Subcutaneous abdominal adipose tissue (tissue), 5 donors: ENCODE measurements around the gene MRPL55.

Experiments
- H3K27ac ChIP-seq: one replicate; pipeline ENCODE4 v1.7.0; 2013; ENCODE audit warnings: low read depth, mild to moderate bottlenecking, inconsistent platforms, low read length, moderate library complexity
- H3K27me3 ChIP-seq, 5 donors: one replicate each; pipeline ENCODE4 v1.7.0; 2013; ENCODE audit warnings: low read length in 5 of 5, inconsistent platforms in 1 of 5; ENCODE audit not compliant: control insufficient read depth in 5 of 5, insufficient read depth in 4 of 5
- H3K36me3 ChIP-seq, 5 donors: one replicate each; pipeline ENCODE4 v1.7.0; 2013; ENCODE audit warnings: low read length in 5 of 5; ENCODE audit not compliant: control insufficient read depth in 5 of 5, insufficient read depth in 5 of 5
- H3K4me1 ChIP-seq, 5 donors: one replicate each; pipeline ENCODE4 v1.7.0; 2013; ENCODE audit warnings: low read length in 5 of 5, mild to moderate bottlenecking in 3 of 5, moderate library complexity in 1 of 5; ENCODE audit not compliant: control insufficient read depth in 5 of 5, insufficient read depth in 5 of 5
- H3K4me3 ChIP-seq, 5 donors: one replicate each; pipeline ENCODE4 v1.7.0; 2013; ENCODE audit warnings: low read length in 5 of 5, low read depth in 1 of 5
- H3K9ac ChIP-seq, 5 donors: one replicate each; pipeline ENCODE4 v1.7.0; 2013; ENCODE audit warnings: low read length in 5 of 5, mild to moderate bottlenecking in 4 of 5, moderate library complexity in 3 of 5
- H3K9me3 ChIP-seq, 5 donors: one replicate each; pipeline ENCODE4 v1.7.0; 2013; ENCODE audit warnings: low read length in 5 of 5; ENCODE audit not compliant: control insufficient read depth in 5 of 5
- donor health status: healthy.
- donor health status: healthy.
- donor health status: healthy.
- donor health status: healthy.
- donor health status: healthy.

MRPL55 gene

GRCh38 chr1:228095938-228096337 lies 13.2 kb downstream of the MRPL55 start:
- Histone ChIP-seq H3K9me3 (peaks cover 3 to 12% (median 8%) of the 10 kb centered on the region in 5 donors), H3K27me3 (no peaks in the 10 kb centered on the region), H3K27ac (no peak overlapping the region), H3K36me3 (peaks cover 0 to 58% (median 53%) of the 10 kb centered on the region in 5 donors), H3K4me1 (peaks cover 5 to 40% (median 37%) of the 10 kb centered on the region in 5 donors), H3K9ac (no peak overlapping the region), H3K4me3 (no peak overlapping the region)

- Histone ChIP-seq H3K4me3 (no peak overlapping the region), H3K27me3 (no peaks in the 10 kb centered on the region), H3K36me3 (peaks cover 0 to 51% (median 48%) of the 10 kb centered on the region in 5 donors), H3K9ac (no peak overlapping the region), H3K27ac (no peak overlapping the region), H3K4me1 (peaks cover 12 to 48% (median 45%) of the 10 kb centered on the region in 5 donors), H3K9me3 (peaks cover 3 to 12% (median 8%) of the 10 kb centered on the region in 5 donors)
These were observed 13.9 kb downstream of the MRPL55 start for GRCh38 chr1:228095161-228095560.

GRCh38 chr1:228094432-228095016 lies 14.6 kb downstream of the MRPL55 start:
- Histone ChIP-seq H3K27me3 (no peaks in the 10 kb centered on the region), H3K4me3 (no peak overlapping the region), H3K4me1 (peaks cover 17 to 54% (median 51%) of the 10 kb centered on the region in 5 donors), H3K27ac (no peak overlapping the region), H3K9me3 (peaks cover 3 to 12% (median 8%) of the 10 kb centered on the region in 5 donors), H3K9ac (no peak overlapping the region), H3K36me3 (peaks cover 0 to 45% (median 42%) of the 10 kb centered on the region in 5 donors)

GRCh38 chr1:228093050-228093906 lies 15.8 kb downstream of the MRPL55 start:
- H3K27ac ChIP-seq, result no peak overlapping the region
- H3K36me3 ChIP-seq, result peaks cover 0 to 39% (median 35%) of the 10 kb centered on the region in 5 donors
- H3K4me1 ChIP-seq, result peaks cover 23 to 67% (median 63%) of the 10 kb centered on the region in 5 donors
- H3K9me3 ChIP-seq, result peaks cover 3 to 12% (median 8%) of the 10 kb centered on the region in 5 donors
- H3K9ac ChIP-seq, result no peak overlapping the region
- no peak overlapping the region for H3K4me3 ChIP-seq
- no peaks in the 10 kb centered on the region for H3K27me3 ChIP-seq

GRCh38 chr1:228092342-228093049 lies 16.6 kb downstream of the MRPL55 start:
- Histone ChIP-seq H3K9me3 (peaks cover 3 to 12% (median 8%) of the 10 kb centered on the region in 5 donors), H3K27ac (peak overlapping the region; percentile 30), H3K27me3 (no peaks in the 10 kb centered on the region), H3K9ac (peak overlapping the region in 2 of 5 donors; percentile 3 to 26), H3K4me3 (no peak overlapping the region), H3K36me3 (peaks cover 0 to 31% (median 27%) of the 10 kb centered on the region in 5 donors), H3K4me1 (peaks cover 23 to 75% (median 71%) of the 10 kb centered on the region in 5 donors)

GRCh38 chr1:228091084-228091483 lies 18.0 kb downstream of the MRPL55 start:
- peak overlapping the region in 1 of 5 donors; percentile 27 for H3K4me3 ChIP-seq
- H3K27ac ChIP-seq, result no peak overlapping the region
- peaks cover 3 to 12% (median 8%) of the 10 kb centered on the region in 5 donors for H3K9me3 ChIP-seq
- no peaks in the 10 kb centered on the region for H3K27me3 ChIP-seq
- H3K4me1 ChIP-seq, result peaks cover 23 to 81% (median 78%) of the 10 kb centered on the region in 5 donors
- H3K9ac ChIP-seq, result no peak overlapping the region
- H3K36me3 ChIP-seq, result peaks cover 0 to 20% (median 15%) of the 10 kb centered on the region in 5 donors

GRCh38 chr1:228090613-228091081 lies 18.5 kb downstream of the MRPL55 start:
- Histone ChIP-seq H3K9ac (peak overlapping the region in 1 of 5 donors; percentile 3), H3K36me3 (peaks cover 0 to 20% (median 14%) of the 10 kb centered on the region in 5 donors), H3K27ac (no peak overlapping the region), H3K27me3 (no peaks in the 10 kb centered on the region), H3K9me3 (peaks cover 3 to 12% (median 8%) of the 10 kb centered on the region in 5 donors), H3K4me3 (peak overlapping the region in 2 of 5 donors; percentile 4 to 27), H3K4me1 (peaks cover 25 to 83% (median 80%) of the 10 kb centered on the region in 5 donors)

- H3K4me1 ChIP-seq, result peaks cover 34 to 87% (median 85%) of the 10 kb centered on the region in 5 donors
These were observed 19.3 kb downstream of the MRPL55 start for GRCh38 chr1:228089519-228090380.

More at GRCh38 chr1:228089519-228090380, 19.3 kb downstream of the MRPL55 start:
- peak overlapping the region in 1 of 5 donors; percentile 9 for H3K9ac ChIP-seq
- H3K27ac ChIP-seq, result no peak overlapping the region
- H3K9me3 ChIP-seq, result peaks cover 3 to 10% (median 5%) of the 10 kb centered on the region in 5 donors
- H3K36me3 ChIP-seq, result peaks cover 0 to 20% (median 14%) of the 10 kb centered on the region in 5 donors
- peak overlapping the region in 3 of 5 donors; percentile 0 to 52 (median 7) for H3K4me3 ChIP-seq
- H3K27me3 ChIP-seq, result no peaks in the 10 kb centered on the region
